ENCODE results near the gene LRRFIP1.

Gene LRRFIP1

DNA sequence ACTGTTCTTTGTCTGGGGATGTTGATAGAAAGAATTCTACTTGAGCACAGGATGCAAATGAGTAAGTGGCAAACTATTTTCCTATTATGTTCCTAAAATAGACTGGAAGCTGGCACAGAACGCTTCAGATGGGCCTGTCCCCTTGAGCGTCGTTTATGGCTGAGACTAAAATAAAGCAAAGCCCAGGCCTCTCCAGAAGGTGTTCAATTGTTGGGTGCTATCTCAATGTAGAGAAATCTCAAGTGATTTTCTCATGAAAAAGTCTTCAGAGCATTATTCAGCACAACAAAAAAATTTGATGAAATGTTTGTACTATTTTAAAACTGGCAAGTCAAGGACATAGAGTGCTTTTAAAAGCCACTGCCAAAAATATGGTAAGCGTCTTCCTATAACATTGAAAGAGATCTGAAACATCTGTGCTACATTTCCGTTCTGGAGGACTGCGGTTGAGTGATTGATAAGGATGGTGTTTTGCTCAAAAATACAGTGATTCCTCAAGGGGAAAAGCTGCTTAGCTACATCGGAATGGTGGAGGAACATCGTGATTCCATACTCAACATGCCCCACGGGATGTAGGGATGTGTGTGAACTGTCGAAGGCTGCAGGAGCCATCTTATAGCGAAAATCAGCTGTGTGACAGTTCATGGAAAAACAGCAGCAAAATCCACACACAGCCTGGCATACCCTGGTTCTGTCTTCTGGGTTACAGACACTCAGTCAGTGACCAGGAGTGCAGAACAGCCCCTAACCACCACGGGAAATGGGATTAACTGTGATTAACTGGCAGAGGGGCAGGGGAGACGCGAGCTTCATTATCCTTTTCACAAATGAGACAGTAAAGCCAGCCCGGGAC, 10.4 kb upstream of the LRRFIP1 start:
- DNase-seq (ENCODE audit: low spot score): no peak

DNA sequence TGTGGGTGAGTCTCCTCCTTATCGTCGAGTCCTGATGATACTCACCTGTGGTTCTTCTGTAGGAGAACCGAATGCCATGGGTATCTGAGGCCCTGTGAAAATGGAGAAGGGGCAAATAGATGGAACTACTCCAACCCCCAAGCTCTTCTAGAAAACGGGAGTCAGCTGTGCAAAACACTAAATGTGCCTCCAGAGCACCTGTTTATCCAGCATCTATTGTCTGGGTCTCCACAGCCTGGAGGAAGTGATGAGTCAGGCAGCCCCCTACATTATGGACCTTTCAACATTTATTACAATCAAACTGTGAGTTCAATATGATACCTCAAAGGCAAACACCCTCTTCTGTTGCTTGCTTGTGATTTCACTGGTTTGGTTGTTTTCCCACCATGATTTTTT, 9.8 kb upstream of the LRRFIP1 start:
- DNase-seq (ENCODE audit: low spot score): no peak

DNA sequence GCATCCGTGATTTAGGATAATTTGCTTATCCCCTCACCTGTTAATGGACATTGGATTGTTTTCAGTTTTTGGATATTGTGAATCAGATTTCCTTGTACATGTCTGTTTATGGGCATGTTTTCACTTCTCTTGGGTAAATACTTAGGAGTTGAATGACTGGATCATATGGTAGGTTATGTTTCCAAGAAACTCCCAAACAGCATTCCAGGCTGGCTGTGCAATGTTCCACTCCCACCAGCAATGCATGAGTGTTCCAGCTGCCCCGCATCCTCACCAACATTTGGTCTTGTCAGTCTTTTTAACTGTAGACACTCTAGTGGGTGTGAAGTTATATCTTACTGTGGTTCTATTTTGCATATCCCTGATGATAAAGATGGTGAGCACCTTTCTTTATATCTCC, 8.9 kb upstream of the LRRFIP1 start:
- no peak for DNase-seq (ENCODE audit: low spot score)

DNA sequence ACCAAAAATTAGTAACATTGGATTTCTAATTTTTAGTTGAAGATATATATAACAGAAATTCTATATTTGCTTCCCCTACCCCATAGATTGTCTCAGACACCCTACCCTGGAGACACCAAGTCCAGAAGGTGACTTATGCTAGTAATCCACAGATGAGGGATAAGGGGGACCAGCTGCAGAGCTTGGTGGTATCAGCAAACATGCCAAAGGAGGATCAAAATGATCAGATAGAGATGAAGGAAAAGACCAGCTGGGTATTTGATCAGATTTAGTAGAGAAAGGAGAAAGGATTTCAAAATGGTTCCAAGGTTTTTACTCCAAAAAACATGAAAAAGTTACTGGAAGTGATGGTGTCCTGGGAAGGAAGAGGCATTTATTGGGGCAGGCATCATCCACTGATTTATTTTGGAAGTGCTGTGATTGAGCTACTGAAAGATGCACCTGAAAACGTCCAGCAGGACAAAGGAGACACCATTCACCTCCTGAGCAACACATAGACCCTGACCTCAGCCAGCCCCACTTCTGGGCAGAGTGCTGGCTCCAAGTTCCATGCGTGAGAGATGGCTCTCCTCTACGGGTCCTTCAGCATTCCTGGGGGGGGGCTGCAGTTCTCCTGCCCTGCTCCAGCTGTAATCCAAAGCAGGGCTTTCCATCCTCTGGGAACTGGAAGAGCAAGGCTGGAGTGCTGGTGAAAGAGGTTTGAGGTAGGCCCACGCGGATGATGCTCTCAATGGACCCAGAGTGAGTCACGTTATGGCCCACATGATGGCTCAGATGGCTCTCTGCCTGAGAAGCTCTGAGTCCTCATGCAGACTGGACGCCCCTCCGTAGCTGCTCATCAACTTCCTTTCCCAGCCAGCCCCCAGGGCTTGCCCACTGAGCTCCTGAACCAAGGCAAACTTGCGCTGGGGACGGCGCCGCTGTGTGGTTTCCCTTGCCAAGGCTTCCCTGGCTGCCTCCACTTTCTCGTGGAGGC, 3.7 kb upstream of the LRRFIP1 start:
- no peak for DNase-seq (ENCODE audit: low spot score)

DNA sequence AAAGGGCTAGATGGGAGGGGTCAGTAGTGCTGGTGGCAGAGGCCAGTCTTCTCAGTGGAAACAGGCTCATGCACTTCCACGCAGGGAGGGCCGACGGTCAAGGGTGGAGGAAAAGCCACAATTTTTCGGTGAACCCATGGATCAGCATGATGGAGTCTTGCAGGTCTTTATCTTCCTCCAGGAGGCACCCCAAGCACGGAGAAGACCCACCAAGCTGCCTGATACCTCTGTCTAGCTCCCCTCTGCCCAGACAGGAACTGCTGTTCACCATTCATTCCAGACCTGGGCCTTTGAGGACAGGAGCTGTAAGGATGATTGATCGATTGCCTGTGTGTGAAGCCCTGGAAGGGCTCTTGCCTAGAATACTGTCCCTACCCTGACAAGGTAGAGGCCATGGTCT, 2.8 kb upstream of the LRRFIP1 start:
- DNase-seq (ENCODE audit: low spot score): no peak

DNA sequence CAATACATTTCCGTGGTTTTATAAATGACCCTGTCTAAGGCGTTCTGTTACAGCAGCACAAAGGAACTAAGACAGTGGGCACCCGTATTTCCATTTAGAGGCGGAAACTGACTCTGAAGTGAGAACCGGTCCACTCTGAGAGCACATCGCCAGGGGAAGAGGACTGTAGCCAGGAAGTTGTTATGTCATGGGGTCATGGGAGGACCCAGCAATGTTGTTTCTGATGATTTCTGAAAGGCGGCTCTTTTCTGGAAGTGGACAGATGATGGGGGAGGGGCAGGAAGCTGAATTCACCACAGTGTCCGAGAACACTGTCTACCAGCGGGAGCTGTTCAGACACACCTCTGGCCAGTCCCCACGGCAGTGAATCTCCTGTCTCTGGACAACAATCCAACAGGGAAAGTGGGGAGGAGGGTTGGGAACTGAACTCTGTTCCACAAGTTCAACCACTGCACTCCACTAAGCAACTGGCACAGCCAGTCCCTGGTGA, 2.1 kb upstream of the LRRFIP1 start:
- DNase-seq (ENCODE audit: low spot score): no peak

DNA sequence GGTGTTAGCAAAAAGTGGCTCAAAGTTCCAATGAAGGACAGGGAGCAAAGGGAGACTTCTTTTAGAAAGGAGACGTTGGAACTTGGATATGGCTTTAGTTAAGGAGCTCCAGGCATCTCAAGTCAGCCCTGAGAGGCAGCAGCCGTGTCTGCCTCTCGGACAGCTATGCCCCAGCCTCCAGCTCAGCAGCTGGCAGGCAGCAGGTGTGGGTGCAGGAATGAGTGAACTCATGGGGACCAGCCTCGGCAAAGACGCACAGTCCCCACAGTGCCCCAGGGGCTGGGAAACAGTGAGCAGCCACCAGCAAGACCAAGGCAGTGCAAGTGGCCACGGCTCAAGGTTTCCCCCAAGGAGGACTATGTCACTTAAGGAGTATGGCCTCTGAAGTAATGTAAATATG, 1.6 kb upstream of the LRRFIP1 start:
- DNase-seq (ENCODE audit: low spot score): no peak

DNA sequence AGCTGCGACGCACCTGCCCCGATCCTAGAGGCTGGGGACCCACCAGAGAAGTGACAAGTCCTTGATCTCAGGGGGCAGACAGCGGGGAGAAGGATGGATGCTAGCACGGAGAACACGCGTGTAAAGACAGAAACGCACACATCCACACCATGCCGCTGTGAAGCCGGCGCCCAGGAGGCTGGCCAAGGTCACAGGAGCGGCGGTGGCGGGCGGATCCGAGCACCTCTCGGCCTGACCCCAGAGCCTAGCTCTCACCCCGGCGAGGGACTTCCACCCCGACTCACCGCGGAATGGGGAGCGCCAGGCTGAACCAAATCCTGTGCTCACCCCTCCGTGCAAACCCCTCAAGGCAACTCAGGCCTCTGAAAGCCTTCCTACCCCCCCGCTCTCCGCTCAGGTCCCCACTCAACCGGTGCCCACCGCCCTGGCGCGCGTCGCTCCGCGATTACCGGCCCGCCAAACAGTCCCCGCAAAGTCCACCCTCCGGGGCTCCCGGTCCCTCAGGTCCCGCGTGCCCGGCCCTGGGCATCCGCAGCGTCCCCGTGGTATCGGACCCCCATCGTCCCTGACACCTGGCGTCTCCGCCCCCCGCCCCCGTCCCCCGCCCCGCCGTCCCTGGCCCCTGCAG, 460 bp upstream of the LRRFIP1 start:
- no peak for DNase-seq (ENCODE audit: low spot score)

DNA sequence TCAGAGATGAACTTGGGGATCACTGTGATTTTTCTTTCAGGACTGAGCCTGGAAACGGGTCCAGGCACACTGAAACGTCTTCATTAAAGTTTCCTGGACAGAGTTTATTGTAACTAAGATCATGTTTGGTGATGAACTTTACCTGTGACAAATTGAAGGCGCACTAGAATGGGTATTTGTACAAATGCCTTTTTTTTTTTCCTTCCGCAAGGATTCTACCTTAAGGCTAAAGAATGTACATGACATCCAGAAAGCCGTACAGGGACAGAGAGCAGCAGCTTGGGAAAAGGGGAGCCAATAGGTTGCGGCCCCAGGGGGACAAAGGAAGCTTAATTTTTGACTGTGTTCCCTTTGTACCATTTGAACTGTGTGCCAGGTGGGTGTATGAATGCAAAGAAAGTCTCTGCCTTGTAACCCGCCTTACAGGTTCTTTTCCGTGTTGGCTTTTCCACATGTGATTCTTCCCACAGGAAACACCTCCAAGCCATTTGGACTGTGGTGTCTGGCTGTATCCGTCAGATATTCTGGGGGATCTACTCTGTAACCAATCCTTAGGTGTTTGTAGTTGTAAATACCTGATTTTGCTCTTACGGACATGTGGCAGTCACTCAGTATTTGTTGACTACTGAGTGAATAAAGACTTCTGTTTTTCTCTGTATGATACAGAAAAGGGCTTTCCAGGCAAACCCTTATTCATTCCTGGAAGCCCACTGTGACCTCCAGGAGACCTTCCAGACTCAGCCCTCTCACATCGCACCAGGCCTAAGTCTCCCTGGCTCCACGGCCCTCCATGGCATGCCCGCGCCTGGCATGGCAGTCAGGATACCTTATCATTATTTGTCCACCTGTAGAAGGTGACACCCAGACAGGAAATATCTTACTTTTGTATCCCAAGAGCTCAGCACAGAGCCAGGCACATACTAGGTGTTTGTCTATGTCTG, 1.1 kb downstream of the LRRFIP1 start:
- no peak for DNase-seq (ENCODE audit: low spot score)

DNA sequence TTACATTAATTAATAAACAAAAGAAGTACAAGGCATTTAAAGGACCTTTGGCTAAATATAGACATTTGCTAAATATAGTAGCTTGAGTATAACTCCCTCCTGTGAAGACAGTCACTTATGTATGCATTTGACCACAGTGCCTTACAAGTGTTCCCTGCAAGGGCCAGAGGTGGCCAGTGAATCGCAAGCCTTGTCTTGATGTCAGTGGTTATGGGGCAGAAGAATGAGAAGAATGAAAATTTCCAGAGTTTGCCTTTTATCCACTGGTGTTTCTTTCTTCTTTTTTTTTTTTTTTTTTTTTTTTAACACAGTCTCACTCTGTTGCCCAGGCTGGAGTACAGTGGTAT, 1.8 kb downstream of the LRRFIP1 start:
- no peak for DNase-seq (ENCODE audit: low spot score)

DNA sequence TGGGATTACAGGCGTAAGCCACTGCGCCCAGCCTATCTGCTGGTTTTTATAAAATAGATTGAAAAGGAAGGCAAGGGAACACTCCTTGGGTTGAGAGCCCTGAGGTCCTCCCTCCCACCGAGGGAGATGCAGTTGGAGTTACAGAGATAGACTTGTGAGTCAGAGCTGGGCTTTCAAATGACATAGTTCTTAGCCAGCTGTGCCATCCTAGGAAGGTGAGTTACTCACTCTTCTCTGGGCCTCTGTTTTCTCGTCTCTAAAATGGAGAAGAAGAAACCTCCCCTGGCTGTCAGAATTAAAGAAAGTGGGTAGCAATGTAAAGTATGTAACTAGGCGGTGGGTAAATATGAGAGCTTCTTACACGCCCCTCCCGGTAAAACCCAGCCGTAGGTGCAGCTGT, 2.4 kb downstream of the LRRFIP1 start:
- no peak for DNase-seq (ENCODE audit: low spot score)

DNA sequence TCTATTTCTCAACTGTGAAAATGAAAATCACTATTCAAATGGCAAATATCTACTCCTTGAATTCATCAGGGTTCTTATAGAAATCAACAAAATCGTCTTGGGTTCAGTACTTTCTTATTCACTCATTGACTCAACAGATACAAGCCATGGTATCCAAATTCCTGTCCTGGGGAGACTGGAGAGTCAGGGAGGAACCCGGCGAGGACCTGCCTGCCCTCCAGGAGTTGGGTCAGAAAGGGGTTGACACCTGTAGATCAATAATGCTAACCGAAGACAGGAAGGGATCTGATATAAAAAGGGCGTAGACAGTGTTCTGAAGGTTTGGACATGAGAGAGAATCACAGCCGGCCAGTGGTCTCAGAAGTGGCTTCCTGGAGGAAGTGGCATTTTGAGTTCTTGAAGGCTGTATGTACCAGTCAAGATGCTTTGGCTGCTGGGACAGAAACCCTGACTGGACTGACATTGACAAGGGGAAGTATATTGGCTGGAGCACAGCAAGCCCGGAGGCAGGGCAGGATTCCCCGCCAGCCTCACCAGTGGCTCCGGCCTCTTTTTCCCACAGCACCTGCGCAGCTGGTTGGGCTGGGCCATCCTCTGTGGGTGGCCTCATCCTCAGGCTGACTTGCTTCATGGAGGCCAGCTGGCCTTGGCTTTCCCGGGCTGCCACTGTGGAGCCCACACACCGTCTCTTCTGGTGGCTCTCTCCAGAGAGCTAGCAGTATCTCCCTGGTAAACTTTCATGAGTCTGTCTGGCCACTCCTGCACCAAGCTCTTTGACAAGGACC, 3.0 kb downstream of the LRRFIP1 start:
- no peak for DNase-seq (ENCODE audit: low spot score)

DNA sequence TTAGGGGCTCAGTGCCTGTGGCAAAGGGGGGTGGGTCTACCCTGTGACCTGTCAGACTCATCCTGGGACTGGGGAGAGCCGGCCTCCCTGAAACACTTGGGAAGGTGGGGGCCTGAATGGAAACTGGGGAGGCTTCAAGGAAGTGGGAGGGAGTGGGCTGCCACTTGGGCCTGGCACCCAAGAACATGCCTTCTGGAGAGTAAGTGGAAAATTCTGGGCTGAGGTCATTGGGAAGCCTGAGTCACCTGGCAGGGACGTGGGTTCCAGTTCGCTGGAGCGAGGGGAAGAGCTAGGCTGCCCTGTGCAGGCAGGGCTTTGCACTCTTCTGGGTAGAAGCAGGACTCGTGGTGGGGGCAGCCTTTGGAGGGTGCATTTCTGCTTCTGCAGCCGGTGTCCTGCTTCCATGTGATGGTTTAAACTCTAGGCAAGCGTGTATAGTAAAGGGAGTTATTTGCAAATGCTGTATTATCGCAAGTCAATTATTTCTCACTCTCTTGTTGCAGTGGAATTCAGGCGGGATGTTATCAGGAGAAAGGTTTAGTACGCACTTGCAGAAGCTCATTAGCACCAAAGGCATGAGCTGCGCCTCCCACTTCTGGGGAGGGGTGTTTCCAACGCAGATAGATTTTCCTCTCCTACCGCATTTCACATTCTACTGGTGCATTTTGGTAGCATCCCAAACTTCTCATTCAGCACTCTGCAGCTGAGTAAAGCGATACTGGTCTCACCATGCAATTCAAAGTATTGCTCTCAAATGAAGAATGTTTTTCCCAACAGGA, 3.8 kb downstream of the LRRFIP1 start:
- DNase-seq (ENCODE audit: low spot score): no peak

DNA sequence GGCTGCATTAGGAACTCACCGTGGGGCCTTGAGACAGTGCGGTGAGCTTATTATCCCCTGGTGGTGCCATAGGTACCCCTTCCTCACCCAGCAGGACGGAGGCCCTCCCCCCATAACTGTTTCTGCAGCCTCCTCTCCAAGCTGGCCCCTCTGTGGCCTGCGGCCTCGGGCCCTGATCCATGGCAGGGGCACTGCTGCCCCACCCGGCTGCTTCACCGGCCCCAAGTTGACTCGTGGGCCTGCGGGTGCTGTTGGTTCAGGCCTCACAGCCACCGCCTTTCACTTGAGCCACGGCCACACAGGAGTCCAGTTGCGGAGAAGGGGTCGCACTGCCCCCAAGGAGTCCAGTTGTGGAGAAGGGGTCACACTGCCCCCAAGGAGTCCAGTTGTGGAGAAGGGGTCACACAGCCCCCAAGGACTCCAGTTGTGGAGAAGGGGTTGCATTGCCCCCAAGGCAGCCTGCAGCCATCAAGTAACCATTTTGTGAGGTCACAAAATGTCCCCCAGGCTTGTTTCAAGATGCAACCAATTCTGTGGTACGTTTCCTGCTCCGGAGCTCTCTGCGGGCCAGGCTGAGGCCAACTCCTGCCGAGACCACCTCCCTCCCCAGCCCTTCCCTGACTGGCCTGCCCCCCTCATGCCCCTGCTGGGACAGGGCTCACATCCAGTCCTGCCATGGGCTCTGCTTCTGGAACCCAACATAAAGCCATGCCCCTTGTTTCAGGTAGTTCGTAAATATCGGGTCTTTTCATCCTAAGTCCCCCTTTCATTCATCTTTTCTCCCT, 4.6 kb downstream of the LRRFIP1 start:
- DNase-seq (ENCODE audit: low spot score): no peak

DNA sequence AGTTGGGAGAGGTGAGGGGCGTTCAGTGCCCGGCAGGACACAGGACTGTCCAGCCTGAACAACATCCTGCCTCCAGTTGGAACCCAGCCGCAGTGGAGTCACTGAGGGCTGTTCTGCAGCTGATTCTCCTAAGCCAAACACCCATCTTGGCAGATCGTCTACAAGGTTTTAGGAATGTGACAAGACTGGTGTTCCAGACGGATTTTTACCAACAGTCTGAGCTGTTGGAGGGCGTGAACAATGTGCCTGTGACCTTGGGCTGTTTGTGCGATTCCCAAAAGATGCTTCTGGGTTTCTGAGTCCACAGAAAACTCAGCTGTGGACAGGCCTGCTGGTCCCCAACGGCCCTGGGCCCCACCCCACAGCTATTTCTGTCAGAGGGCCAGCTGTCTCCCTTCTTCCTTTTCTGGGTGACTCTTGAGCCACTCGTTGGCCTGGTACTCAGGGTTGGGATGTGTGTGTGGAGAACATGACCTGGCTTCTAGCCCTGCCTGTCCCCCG, 5.7 kb downstream of the LRRFIP1 start:
- no peak for DNase-seq (ENCODE audit: low spot score)

DNA sequence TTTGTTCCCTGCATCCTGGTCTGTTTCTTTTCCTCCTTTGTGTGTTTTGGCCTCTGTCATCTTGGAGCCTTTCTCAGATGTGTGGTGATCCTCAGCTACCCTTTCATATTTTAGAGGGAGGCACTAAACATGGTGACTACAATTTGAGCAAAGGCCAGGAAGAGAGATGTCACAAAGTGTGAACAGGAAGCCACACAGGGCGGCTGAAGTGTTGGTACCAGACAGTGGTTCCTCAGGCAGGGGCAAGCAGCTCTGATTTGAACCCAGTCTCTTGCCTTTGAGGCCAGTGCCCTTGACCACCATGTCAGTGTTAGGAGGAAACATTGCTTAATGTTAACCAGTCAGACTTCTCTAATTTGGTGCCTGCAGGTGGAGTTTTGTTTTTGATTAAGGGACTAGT, 9.2 kb downstream of the LRRFIP1 start:
- no peak for DNase-seq (ENCODE audit: low spot score)

DNA sequence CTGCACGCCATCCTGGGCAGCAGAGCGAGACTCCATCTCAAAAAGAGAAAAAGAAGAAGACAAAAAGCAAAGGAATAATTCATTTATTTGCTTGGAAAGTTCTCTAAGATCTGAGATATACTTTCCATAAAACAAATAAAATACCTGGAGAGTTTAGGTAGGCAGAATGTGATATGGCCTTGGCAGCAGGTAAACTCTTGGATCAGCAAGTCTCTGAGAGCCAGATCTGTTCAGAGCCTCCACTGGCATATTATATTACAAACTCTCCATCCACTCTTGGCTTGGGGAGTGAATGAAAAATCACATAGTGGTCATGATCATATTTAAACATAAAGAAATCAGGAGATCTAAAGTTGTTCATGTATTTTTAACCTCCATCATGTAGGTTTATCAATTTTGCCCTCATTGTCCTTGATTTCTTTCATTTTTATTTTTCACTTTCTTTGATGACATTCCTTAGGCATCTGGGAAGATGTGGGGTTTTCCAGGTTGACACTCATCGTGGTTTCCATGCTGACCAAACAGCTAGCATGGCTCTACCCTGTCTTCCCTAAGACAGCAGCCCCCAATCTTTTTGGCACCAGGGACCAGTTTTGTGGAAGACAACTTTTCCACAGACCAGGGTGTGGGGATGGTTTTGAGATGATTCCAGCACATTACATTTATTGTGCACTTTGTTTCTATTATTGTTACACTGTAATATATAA, 10.2 kb downstream of the LRRFIP1 start:
- DNase-seq (ENCODE audit: low spot score): no peak

DNA sequence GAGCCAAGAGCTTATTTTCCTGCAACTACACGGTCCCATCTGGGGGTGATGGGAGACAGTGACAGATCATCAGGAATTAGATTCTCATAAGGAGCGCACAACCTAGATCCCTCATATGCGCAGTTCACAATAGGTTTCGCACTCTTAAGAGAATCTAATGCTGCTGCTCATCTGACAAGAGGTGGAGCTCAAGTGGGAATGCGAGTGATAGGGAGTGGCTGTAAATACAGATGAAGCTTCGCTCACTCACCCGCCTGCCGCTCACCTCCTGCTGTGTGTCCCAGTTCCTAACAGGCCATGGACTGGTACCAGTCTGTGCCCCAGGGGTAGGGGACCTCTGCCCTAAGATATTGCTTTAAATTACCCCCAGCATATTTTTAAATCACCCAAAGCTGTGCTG, 10.8 kb downstream of the LRRFIP1 start:
- no peak for DNase-seq (ENCODE audit: low spot score)

Data from SK-N-DZ (cell line).